Skeletal muscle tissue (tissue), 4 donors: ENCODE measurements around the gene DUOX2. TPM values are rescaled to one million over a fixed set of nuclear protein-coding genes. Genes with fewer than 3 reads are reported as not detected.

Source experiments
- H3K27ac ChIP-seq: one replicate; pipeline ENCODE4 v1.7.0; 2013; ENCODE audit warnings: mild to moderate bottlenecking, low read depth, low read length, inconsistent platforms
- H3K27me3 ChIP-seq, 3 donors: one replicate each; pipeline ENCODE4 v1.7.0; 2013; ENCODE audit warnings: low read length in 3 of 3; ENCODE audit not compliant: control insufficient read depth in 3 of 3, insufficient read depth in 3 of 3
- H3K36me3 ChIP-seq, 3 donors: one replicate each; pipeline ENCODE4 v1.7.0; 2013; ENCODE audit warnings: low read length in 3 of 3; ENCODE audit not compliant: control insufficient read depth in 3 of 3, insufficient read depth in 3 of 3
- H3K4me1 ChIP-seq, 3 donors: one replicate each; pipeline ENCODE4 v1.7.0; 2013; ENCODE audit warnings: low read length in 3 of 3, mild to moderate bottlenecking in 3 of 3; ENCODE audit not compliant: control insufficient read depth in 3 of 3, insufficient read depth in 3 of 3
- H3K4me3 ChIP-seq, 3 donors: one replicate each; pipeline ENCODE4 v1.7.0; 2013; ENCODE audit warnings: low read length in 3 of 3
- H3K9ac ChIP-seq, 3 donors: one replicate each; pipeline ENCODE4 v1.7.0; 2013; ENCODE audit warnings: low read length in 3 of 3, mild to moderate bottlenecking in 3 of 3, moderate library complexity in 2 of 3, low read depth in 1 of 3
- H3K9me3 ChIP-seq, 3 donors: one replicate each; pipeline ENCODE4 v1.7.0; 2013; ENCODE audit warnings: low read length in 3 of 3; ENCODE audit not compliant: control insufficient read depth in 3 of 3
- total RNA-seq: library from RNA; depleted of rRNA; stranded (reverse); fragments of >200 nt; gene quantifications from one replicate; pipeline ENCODE4 v1.2.3, GENCODE V29; 2014
- donor health status: Osteomylitis.

DUOX2 gene
- total RNA-seq, 1 donor from 2014 or later, result under 0.01 TPM

DNA sequence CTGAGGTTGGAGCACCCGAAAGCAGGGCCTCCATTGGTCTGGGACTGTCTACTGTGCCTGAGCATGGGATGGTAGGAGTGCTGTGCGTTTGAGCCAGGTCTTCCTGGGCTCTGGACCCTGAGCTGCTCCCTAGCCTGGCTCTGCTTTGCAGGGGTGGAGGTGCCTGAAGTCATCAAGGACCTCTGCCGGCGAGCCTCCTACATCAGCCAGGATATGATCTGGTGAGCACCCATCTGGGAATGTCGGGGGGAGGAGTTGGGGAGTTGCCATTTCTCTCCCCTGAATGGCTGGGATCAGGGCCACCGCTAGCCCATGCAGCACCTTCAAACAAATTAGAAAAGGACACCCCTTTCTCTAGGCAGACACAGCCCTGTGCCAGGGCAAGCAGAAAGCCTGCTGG lies 36.5 kb upstream of the DUOX2 start:
- no peaks in the 10 kb centered on the region for H3K27me3 ChIP-seq
- H3K36me3 ChIP-seq, result no peaks in the 10 kb centered on the region
- no peaks in the 10 kb centered on the region for H3K9me3 ChIP-seq
- H3K4me1 ChIP-seq, result no peaks in the 10 kb centered on the region
- no peak overlapping the region for H3K27ac ChIP-seq
- H3K9ac ChIP-seq, result no peak overlapping the region
- H3K4me3 ChIP-seq, result no peak overlapping the region

GRCh38 chr15:45149060-45149459 lies 35.1 kb upstream of the DUOX2 start:
- Histone ChIP-seq H3K27ac (no peak overlapping the region), H3K9ac (no peak overlapping the region), H3K27me3 (peaks cover 0 to 10% (median 3%) of the 10 kb centered on the region in 3 donors), H3K4me3 (no peak overlapping the region), H3K4me1 (no peaks in the 10 kb centered on the region), H3K36me3 (no peaks in the 10 kb centered on the region), H3K9me3 (no peaks in the 10 kb centered on the region)

DNA sequence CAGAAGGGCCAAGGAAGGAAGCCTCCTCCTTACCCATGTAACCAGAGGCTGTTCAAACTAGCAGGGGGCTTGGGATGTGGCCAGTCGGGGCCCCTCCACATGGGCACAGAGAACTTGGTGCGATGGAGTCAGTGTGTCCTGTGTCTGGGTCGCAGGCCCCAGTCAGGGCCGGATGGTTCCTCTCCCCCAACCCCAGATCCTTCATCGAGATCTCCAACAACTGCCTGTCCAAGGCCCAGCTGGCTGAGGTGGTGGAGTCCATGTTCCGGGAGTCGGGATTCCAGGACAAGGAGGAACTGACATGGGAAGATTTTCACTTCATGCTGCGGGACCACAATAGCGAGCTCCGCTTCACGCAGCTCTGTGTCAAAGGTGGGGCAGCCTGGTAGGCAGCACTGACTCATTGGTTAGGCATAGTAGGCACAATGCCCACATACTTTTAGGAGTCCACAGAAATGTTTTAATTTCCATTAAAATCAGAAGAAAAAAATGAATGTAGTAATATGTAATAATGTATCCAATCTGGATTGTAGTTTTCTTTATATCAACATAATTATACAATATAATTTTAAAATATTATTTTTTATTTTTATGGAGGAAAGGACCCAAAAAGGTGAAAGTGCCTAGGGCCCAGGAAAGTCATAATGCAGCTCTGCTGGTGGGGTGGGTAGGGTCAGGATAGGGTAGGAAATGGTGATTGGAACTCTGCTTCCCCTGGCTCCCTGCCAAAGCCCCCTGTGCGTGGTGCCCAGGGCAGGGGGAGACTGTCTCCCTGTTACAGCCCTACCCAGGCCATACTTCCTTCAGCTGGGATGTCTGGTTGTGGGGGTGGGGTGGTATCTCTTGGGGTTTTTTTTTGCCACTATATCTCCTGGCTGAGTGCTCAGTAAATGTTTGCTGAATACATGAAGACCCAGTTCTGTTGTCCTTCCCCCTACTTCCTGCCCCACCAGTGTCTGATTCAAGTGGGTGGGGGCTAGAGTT lies 34.4 kb upstream of the DUOX2 start:
- no peaks in the 10 kb centered on the region for H3K4me1 ChIP-seq
- H3K27me3 ChIP-seq, result peaks cover 0 to 15% (median 6%) of the 10 kb centered on the region in 3 donors
- no peak overlapping the region for H3K27ac ChIP-seq
- no peaks in the 10 kb centered on the region for H3K9me3 ChIP-seq
- no peak overlapping the region for H3K9ac ChIP-seq
- H3K36me3 ChIP-seq, result no peaks in the 10 kb centered on the region
- no peak overlapping the region for H3K4me3 ChIP-seq

DNA sequence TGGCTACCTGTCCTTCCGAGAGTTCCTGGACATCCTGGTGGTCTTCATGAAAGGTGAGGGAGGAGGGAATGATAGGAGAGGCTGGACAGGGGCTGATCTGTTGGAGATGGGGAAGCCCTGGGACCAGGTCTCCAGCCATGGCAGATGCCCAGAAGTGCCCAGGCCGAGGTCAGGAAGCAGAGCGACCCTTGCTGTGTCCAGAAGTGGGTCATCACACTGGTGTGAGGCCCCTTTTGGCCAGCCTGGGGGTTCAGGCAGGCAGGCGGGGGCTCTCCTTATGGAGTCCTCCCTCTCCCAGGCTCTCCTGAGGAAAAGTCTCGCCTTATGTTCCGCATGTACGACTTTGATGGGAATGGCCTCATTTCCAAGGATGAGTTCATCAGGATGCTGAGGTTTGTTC lies 33.6 kb upstream of the DUOX2 start:
- no peak overlapping the region for H3K9ac ChIP-seq
- no peaks in the 10 kb centered on the region for H3K9me3 ChIP-seq
- H3K4me1 ChIP-seq, result no peaks in the 10 kb centered on the region
- no peaks in the 10 kb centered on the region for H3K36me3 ChIP-seq
- no peak overlapping the region for H3K27ac ChIP-seq
- H3K27me3 ChIP-seq, result peaks cover 0 to 23% (median 12%) of the 10 kb centered on the region in 3 donors
- no peak overlapping the region for H3K4me3 ChIP-seq

- Histone ChIP-seq H3K9me3 (no peaks in the 10 kb centered on the region), H3K27ac (no peak overlapping the region), H3K4me1 (no peaks in the 10 kb centered on the region), H3K36me3 (no peaks in the 10 kb centered on the region), H3K27me3 (peaks cover 0 to 31% (median 12%) of the 10 kb centered on the region in 3 donors), H3K9ac (no peak overlapping the region), H3K4me3 (no peak overlapping the region)
These were observed 32.4 kb upstream of the DUOX2 start for GRCh38 chr15:45146405-45146804.

DNA sequence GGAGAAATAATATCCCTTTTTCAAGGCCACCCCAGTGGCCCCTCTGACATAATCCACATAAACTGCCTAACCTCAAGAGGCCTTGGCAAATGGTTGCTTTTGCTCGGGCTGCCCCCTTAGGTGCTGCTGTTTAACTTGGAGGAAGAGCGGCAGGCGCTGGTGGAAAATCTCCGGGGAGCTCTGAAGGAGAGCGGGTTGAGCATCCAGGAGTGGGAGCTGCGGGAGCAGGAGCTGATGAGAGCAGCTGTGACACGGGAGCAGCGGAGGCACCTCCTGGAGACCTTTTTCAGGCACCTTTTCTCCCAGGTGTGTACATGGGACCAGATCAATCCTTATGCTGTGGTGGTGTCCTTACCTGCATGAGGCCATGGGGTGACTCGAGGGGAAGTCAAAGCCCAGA lies 30.8 kb upstream of the DUOX2 start:
- Histone ChIP-seq H3K27ac (no peak overlapping the region), H3K36me3 (no peaks in the 10 kb centered on the region), H3K4me3 (no peak overlapping the region), H3K9ac (no peak overlapping the region), H3K27me3 (peaks cover 0 to 33% (median 12%) of the 10 kb centered on the region in 3 donors), H3K9me3 (no peaks in the 10 kb centered on the region), H3K4me1 (no peaks in the 10 kb centered on the region)

GRCh38 chr15:45143946-45144345 lies 30.0 kb upstream of the DUOX2 start:
- Histone ChIP-seq H3K9me3 (no peaks in the 10 kb centered on the region), H3K4me3 (no peak overlapping the region), H3K27me3 (peaks cover 0 to 33% (median 12%) of the 10 kb centered on the region in 3 donors), H3K36me3 (no peaks in the 10 kb centered on the region), H3K27ac (no peak overlapping the region), H3K4me1 (no peaks in the 10 kb centered on the region), H3K9ac (no peak overlapping the region)

DNA sequence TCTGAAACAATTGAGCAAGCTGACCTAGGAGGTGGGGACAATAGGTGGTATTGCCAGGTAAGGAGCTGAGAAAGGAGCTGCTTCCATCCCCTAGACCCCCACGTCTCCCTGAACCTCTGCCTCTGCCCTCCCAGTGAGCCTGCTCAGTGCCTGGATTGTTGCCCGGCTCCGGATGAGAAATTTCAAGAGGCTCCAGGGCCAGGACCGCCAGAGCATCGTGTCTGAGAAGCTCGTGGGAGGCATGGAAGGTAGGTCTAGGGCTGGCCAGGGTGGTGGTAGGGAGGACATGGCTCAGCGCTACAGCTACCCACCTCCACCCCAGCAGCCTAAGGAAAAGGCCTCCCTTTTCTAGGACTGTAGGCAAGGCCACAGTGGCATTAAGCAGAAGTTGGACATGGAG lies 29.1 kb upstream of the DUOX2 start:
- Histone ChIP-seq H3K4me3 (no peak overlapping the region), H3K27me3 (peaks cover 2 to 37% (median 12%) of the 10 kb centered on the region in 3 donors), H3K4me1 (no peaks in the 10 kb centered on the region), H3K9me3 (no peaks in the 10 kb centered on the region), H3K27ac (no peak overlapping the region), H3K9ac (no peak overlapping the region), H3K36me3 (no peaks in the 10 kb centered on the region)

GRCh38 chr15:45141386-45141785 lies 27.4 kb upstream of the DUOX2 start:
- H3K27me3 ChIP-seq, result peaks cover 11 to 48% (median 17%) of the 10 kb centered on the region in 3 donors
- H3K27ac ChIP-seq, result no peak overlapping the region
- H3K4me3 ChIP-seq, result no peak overlapping the region
- no peaks in the 10 kb centered on the region for H3K9me3 ChIP-seq
- no peaks in the 10 kb centered on the region for H3K36me3 ChIP-seq
- no peaks in the 10 kb centered on the region for H3K4me1 ChIP-seq
- H3K9ac ChIP-seq, result no peak overlapping the region

DNA sequence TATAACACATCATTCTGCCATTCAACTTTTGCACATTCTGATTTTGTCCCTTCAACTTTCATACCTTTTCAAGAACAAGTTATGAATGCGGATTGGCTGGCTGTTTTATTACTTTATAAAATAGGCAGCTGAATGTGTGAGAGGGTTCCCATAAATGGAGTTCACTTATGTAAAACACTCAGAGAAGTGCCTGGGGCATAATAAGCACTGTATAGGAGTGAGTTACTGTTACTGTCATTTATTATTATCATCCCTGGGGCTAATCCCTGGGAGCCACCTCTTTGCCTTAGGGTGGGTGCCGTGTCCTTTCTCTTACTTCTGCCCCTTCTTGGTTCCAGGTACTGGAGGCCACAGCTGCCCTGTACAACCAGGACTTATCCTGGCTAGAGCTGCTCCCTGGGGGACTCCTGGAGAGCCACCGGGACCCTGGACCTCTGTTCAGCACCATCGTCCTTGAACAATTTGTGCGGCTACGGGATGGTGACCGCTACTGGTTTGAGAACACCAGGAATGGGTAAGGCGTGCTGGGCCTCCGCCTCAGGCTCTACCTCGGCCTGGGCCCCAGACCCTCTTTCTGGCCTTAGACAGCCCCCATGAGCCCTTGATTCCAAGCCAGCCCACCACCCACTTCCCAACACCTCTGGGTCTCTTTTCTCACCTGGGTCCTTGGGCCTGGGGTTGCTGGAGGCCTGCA lies 26.7 kb upstream of the DUOX2 start:
- Histone ChIP-seq H3K4me1 (no peaks in the 10 kb centered on the region), H3K4me3 (no peak overlapping the region), H3K27ac (no peak overlapping the region), H3K36me3 (no peaks in the 10 kb centered on the region), H3K9me3 (no peaks in the 10 kb centered on the region), H3K27me3 (peaks cover 17 to 53% (median 22%) of the 10 kb centered on the region in 3 donors), H3K9ac (no peak overlapping the region)
